Right renal cortex interstitium (tissue), 3 donors: ENCODE results near the gene DNMT3L. TPM values are rescaled to one million over a fixed set of nuclear protein-coding genes. Genes with fewer than 3 reads are reported as not detected.

Source experiments
- DNase-seq, 3 donors: peaks; one replicate each; pipeline ENCODE4 v3.0.0-alpha.2; 2013; ENCODE audit warnings: low read depth in 3 of 3, low spot score in 2 of 3
- polyA plus RNA-seq, 3 donors: library from polyadenylated mRNA; unstranded; fragments of 120-200 nt; gene quantifications; one replicate each; pipeline ENCODE4 v1.2.1, GENCODE V29; 2013; ENCODE audit not compliant: insufficient read length in 3 of 3

DNMT3L gene
- polyA plus RNA-seq, 3 donors: not detected

DNA sequence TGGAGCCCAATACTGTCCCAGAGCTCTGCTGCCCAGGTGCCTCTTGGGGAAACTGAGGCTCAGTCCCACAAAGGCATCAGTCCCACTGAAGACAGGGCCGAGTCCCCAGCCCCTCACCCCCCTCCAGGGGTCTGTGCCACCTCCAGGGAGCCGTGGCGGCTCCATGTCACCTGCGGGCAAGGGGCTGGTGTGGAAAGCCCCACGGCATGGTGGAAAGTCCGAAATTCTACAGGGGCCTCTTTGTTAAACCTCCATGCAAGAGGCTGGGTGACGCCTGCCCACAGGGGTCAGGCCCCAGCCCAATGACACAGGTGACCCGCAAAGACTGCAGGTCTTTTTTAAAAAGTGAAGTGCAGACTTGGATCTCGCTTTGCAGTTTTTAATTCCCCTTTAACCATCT, 20.7 kb upstream of the DNMT3L start:
- DNase-seq: no peak

DNA sequence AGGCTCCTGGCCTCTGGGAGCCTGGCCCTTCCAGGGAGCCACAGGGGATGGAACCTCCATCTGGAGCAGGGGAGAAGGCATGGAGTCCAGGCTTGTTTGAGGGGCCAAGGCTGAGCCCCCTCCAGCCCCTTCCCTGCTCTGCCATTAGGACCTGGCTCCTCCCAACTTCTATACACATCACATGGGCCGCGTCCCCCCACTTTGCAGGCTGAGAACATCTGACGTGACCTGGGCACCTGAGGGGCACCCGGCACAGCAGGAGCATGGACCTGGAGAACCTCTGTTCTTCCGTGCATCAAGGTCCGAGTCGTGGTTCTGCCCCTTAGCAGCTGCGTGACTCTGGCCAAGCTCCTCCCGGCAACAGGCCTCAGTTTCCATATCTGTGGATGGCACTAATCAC, 20.1 kb upstream of the DNMT3L start:
- DNase-seq: no peak

DNA sequence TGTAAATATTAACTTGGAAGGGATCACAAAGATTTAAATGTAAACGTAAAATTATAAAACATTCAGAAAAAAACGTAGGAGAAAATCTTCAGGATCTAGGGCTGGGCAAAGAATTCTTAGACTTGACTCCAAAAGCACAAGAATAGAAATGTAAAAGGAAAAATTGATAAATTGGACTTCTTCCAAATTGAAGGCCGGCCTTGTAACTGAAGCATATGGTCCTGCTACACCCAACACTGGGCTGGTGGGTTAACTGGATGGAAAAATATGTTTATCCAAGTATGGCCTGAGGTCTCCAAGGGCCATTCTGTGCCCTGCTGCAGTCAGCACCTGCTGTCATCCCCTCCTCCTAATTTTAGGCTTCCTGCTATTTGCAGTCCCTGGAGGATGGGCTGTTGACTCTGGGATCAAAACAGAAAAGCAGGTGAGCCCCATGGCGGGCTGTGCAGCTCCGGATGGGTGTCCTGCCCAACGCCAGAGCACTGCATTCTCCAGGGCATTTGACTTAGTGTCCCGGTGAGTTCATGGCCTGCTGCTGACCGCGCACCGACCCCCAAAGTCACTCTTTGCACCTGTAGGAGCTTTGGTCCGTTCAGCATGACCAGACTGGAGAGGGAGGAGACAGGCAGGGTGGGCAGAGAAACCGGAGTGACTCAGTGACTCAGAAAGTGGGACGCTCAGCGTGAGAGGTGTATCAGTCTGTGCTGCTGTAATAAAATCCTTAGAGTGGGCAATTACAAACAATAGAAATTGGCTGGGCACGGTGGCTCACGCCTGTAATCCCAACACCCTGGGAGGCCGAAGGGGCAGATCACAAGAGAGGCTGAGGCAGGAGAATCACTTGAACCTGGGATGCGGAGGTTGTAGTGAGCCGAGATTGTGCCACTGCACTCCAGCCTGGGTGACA, 17.9 kb upstream of the DNMT3L start:
- no peak for DNase-seq

DNA sequence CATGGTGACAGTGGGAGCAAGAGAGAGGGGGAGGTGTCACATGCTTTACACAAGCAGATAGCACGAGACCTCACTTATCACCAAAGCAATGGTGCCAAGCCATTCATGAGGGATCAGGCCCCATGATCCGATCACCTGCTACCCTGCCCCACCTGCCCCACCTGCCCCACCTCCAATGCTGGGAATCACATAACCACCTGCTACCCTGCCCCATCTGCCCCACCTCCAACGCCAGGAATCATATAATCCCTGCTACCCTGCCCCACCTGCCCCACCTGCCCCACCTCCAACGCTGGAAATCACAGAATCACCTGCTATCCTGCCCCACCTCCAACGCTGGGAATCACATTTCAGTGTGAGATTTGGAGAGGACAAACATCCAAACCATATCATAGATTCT, 13.3 kb upstream of the DNMT3L start:
- no peak for DNase-seq

DNA sequence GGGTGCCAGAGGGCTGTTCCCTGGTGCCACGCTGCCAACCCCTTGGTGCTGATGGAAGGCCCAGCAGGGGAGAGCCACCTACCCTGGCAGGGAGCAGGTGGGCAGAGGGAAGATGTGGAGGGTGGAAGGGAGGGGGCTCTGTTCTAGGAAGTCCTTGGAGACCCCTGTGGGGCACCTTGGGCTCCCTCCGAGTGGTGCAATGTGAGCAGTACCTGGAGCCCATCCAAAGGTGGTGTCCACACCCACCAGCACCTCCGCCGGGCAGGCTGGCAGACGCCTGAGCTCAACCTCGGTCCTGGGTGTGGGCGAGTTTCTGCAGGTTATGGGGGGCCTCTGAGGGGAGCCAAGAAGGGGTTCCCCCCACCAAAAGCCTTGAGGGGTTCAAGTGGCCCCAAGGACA, 11.3 kb upstream of the DNMT3L start:
- DNase-seq: no peak

DNA sequence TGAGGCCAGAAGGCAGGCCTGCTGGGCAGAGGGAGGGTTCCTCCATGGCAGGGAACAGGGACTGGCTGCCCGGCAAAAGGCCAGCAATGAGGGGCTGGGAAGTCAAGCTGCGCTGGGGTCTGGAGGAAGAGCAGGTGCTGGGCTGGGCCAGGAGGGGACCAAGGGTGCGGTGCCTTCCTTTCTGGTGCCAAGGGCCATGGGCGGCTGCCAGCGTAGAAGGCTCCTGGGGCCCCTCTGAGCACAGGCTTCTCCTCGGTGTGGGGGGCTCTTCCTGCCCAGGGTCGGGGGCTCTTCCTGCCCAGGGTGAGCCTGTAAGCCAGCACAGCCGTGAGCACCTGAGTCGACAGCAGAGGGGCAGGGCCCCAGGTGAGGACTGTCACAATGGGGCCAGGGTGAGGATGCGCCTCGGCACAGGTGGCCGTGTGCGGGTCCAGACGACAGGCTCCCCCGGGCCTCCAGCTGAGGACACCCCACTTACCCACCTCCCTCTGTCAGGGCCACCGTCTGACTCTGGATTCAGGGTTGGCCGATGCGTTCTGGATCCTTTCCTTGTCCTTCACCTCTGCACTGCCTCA, 10.7 kb upstream of the DNMT3L start:
- DNase-seq: no peak

DNA sequence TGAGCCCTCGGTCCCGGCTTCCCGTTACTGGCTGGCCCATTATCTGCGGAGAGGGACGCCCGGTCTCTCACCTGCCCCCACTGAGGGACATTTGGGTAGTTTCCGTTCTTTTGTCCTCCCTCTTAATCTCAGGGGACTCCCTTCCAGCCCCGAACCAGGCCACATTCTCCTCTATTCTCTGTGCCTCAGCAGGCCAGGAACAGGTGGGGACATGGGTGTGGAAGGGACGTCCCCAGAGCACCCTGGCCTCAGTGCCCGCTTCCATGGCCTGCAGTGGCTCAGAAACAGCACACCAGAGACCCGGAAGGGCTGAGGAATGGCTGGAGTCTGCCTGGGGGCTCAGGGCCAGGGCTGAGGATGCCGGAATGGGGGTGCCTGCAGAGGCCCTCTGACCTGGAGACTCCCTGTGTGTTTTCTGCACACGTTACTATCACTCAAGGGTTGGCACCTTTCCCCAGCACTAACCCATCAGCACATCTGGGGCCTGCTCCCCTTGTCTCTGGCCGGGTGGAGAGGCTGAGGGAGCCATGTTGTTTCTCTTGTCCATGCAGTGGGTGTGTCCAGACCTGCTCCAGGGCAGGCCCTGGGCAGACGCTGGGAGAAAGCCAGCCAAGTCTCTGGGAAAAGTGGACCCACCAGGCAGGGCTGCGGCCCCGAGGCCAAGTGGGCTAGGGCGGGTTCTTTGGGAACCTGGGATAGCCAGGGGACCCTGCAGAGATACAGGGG, 10.0 kb upstream of the DNMT3L start:
- no peak for DNase-seq

DNA sequence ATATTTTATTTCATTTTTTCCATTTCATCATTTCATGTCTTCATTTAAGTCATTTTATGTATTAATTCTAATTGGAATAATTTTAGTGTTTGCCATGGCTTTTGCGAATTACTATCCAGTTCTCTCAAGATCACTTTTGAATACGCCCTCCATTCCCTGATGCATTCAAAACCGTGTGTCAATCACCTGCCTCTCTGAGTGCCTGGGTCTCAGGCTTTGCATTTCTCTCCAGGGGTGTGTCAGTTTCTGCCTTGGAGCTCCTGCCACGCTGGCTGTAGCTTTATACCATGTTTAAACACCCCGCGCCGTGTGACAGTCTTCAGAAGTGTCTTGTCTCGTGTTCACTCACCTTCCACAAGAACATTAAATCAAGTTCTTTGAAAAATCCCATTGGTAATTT, 7.4 kb upstream of the DNMT3L start:
- DNase-seq: no peak

DNA sequence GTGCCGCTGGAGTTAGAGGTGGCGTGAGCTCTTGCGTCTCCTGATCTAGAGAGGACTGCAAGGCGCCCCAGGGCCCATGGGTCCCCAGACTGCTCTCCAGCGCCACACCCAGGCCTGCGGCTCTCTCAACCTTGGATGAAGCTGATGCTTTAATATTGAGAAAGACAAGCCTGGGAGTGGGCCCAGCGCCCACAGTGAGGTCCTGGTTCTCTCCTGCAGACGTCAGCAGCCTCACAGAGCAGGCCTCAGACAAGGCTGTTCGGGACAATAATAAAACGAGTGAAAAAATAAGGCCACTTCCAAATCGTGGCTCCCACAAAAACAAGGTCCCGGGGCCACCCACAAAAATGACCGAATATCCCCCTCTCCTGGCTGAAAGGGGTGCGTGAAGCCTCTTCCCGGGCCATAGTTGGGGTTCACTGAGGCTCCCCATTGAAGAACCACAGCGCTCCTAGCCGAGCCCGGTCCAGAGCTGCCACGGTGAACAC, 6.0 kb upstream of the DNMT3L start:
- no peak for DNase-seq

DNA sequence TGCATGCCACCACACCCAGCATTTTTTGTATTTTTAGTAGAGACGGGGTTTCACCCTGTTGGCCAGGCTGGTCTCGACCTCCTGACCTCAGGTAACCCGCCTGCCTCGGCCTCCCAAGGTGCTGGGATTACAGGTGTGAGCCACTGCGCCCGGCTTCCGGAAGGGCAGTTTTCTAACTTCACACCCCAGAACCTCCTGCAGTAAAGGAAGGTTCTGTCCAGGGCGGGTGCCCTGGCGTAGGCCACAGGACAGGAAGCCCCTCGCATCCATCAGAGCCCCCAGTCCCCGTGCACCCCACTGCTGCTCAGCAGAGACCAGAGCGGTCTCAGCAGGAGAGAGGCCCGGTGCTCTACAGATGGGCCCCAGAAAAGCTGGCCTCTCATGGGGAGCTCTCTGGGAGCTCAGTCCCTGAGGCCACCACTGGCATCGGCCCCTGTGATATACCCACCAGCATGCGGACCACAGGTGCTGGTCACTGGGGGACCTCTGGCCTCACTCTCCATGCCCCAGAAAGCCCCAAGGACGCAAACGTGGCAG, 4.1 kb upstream of the DNMT3L start:
- no peak for DNase-seq

DNA sequence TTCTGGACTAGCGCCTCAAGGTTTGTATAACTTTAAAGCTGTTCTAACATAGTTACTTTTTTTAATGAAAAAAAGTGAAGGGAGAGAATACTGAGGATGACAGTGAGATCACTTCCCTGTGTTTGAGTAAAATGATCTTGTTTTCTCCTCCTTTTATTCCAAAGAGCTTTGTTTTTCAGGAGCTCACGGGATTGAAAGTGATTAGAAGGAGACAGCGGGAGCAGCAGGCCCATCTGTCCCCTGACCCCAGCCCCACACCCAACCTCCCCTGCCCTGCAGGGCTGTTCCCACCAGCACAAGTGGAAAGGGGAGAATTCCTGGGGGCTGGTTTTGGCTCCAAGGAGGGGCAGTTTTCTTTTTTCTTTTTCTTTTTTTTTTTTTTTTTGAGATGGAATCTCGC, 2.1 kb upstream of the DNMT3L start:
- DNase-seq: no peak

DNA sequence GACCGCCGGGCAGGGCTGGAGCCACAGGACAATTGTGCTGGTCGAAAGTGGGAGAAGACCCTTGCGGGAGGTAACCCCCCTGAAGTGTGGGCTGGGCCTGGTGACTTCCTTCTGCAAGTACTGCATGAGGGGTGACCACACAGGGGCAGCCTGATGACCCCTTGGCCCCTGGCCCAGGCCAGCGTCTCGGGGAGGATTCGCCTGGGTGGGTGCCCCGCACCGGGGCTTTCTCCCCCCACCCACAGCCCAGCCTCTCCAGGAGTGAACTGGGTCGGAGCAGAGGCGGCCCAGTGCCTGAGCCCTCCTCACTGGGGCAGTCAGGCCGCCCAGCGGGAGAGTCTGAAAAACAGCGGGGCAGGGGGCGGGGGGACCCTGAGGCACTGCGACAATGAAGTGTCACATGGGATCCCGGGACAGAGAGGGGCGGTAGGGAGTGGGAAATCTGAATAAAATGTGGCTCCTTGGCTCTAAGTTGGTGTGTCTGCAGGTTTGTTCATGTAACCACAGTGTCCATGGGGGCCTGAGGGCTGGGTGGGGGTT, 1.6 kb upstream of the DNMT3L start:
- no peak for DNase-seq

DNA sequence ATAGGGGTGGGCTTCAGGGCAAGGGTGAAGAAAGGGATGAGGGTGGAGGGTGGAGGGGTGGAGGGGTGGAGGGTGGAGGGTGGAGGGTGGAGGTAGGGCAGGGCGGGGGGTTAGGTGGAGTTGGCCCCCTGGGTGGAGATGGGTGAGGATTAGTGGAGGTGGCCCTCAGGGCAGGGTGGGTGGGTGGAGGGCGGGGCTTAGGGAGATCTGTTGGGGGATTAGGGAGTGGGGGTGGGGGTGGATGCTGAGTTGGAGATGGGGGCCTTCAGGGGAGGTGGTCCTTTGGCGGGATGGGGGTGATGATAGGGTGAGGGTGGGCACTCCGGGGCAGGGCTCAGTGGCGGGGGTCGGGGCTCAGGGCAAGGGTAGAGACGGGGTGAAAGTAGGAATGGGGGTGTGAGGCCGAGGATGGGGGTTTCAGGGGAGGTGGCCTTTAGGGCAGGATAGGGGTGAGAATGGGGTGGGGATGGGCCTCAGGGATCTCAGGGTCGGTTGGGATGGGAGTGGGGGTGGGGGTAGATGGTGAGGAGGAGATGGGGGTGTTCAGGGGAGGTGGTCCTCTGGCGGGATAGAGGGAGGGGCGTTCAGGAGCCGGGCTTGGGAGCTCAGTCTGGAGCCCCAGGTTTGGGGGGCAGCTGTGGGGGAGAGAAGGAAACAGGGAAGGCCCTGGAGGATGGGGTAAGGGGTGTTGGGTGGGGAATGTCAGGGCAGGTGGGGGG, 800 bp upstream of the DNMT3L start:
- DNase-seq: no peak

DNA sequence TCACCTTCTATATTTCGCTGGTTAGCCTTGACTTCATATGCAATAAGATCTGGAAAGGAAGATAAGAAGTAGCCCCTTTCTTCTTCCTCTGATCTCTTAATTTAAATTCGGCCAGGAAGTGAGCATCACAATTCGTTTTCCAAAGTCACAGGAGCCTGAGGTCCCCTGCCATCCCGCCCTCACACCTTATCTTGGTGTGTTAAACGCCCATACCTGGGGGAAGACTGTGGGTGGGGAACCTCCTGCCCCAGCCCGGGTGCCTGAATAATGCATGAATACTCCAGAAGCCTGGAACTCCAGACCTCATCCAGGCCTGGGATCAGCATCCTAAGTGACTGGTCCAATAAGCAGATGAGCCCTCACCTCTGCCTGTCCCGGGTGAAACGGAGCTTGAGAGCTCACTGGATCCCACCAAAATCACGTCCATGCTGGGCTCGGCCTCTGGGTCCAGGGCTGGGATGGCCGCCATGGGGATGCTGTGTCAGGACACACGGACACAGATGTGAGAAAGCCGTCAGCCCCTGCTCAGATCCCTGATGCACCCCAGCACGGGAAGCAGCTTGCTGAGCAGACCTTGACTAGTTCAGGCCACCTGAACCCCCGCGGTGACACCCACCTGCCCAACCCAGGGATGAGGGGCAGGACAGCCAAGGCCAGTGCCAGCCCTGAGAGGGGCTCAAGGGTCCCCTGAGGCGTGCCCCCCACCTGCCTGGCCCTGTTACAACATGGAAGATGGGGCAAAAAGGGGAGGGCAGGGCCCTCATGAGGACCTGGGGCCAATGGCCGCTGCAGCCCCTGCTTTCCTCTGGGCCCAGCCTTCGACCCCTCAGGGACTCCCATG, 686 bp downstream of the DNMT3L start:
- DNase-seq: no peak

DNA sequence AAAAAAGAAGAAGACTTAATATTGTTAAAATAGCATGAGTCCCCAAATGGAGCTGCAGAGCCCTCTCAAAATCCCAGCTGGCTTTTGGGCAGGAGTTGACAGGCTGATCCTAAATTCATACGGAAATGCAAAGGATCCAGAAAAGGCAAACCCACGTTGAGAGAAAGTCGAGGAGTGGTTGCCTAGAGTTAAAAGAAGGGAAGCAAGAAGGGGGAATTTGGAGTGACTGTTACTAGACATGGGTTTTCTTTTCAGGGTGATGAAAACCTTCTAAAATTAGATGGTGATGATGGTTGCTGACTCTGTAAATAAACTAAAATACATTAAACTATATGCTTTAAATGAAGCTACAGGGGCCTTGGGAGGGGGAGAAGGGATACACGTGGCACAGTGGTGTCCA, 1.6 kb downstream of the DNMT3L start:
- no peak for DNase-seq

DNA sequence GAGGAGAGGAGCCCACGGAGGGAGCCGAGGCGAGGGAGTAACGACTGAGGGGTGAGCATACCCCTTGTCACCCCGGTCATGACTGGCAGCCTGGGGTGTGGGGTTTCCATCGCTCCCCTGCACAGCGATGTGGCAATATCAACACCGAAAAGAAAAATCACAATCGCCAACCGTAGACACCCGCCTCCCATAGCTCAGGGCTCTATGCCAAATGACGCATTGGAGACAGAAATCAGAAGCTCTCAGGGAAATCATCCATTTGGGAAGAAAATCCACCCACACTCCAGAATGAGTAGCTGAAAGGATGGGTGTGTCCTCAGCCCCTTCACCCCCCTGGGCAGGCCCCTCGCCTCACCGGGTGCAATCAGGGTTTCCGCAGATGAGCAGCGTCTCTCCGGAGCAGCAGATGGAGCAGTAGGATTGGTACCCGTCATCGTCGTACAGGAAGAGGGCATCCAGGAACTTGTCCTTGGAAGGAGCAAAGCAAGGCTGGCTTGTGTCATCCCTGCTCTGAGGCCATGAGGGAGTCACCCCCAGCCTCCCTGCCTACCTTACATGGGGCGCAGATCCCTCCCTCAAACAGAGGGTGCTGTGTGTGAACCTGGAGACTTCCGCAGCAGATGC, 2.5 kb downstream of the DNMT3L start:
- DNase-seq: no peak

DNA sequence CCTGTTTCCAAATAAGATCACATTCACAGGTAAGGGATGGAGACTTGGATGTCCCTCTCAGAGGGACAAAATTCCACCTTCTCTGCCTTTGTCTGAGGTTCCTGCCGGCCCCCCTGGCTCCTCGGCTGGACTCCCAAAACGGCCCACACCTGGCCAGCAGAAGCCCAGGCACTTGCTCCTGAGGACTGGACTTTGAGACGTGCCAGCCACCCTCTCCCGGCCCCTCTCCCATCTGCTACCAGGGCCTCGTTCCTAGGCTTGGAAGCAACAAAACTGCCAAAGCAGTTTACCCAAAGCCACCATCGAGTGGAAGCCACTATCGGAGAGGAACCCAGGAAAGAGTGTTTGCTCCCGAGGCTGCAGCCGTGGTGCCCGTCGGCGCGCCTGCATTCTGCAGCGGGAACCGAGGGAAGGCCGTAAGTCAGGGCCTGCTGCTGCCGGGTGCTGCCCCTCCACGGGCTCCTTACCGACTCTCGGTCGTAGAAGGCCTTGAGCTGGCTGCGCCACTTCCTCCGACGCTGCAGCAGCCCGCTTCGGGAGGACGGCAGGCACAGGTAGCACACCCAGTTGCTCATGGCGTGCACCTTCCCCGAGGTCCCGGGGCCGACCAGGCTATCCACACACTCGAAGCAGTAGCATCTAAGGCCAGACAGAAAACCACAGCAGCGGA, 3.5 kb downstream of the DNMT3L start:
- DNase-seq: no peak

DNA sequence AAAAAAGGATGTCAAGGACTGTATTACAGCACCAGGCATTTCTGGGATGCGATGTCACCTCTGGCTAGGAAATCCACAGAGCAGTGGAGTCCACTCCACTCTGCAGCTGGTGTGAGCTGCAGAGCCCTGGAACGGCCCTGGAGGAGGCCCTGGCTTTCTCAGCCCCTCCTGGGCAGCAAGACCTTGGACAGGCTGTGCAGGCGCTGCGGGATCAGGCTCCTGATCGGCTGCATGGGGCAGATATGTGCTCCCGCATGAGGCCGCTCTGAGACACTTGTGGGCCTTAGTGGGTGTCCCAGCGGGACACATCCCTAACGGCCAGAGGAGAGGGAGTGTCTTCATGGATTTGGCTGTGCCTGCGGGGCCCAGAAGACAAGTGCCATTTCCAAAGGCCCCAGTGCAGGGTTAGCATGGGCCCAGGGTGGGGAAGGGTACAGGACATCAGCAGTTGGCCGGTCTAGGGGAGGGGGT, 6.2 kb downstream of the DNMT3L start:
- DNase-seq: no peak
